ENCODE results near the gene SF3B2.
A peak's percentile ranks its signal among the peaks of the same experiment; 100 is the strongest.
"Not testable (repeated sequence)": the region's sequence is repeated elsewhere in the genome, so short reads cannot be mapped to it uniquely, and the experiment has no call there.

SF3B2 gene

DNA sequence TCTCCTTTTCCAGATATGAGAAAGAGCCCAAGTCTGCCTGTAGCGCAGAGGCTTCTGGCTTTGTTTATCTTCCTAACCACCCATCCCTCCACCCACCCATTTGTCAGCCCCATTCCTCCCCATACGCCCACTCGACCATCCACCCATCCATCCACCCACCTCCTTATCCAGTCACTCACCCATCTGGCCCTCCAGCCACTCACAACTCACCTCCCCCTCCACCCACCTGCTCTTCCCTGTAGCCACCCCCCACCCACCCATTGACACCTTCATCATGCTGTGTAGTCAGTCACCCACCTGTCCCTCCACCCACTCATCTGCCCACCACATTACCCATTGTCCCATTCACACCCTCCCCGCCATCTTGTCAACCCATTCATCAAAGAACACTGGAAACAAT lies 34.8 kb upstream of the SF3B2 start:
- DNase-seq (ENCODE audit: low read depth in 2 of 2): no peak

DNA sequence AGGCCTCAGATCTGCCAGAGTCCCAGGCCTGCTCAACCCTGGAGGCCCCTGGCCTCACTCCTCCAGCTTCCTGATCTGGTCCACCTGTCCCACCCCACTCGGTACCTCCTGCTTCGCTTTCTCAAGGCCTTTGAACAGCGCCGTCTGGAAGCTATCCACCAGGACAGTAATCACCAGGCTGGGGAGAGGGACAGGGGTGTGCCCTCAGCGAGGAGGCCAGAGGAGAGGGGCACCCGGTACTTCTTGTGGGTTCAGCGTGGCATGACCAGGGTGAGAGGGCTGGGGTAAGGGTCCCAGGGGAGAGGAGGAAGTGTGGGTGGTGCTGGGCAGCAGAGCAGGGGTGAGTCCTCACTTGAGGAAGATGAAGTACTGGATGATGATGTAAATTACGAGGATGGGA lies 32.0 kb upstream of the SF3B2 start:
- no peak for DNase-seq (ENCODE audit: low read depth in 2 of 2)

DNA sequence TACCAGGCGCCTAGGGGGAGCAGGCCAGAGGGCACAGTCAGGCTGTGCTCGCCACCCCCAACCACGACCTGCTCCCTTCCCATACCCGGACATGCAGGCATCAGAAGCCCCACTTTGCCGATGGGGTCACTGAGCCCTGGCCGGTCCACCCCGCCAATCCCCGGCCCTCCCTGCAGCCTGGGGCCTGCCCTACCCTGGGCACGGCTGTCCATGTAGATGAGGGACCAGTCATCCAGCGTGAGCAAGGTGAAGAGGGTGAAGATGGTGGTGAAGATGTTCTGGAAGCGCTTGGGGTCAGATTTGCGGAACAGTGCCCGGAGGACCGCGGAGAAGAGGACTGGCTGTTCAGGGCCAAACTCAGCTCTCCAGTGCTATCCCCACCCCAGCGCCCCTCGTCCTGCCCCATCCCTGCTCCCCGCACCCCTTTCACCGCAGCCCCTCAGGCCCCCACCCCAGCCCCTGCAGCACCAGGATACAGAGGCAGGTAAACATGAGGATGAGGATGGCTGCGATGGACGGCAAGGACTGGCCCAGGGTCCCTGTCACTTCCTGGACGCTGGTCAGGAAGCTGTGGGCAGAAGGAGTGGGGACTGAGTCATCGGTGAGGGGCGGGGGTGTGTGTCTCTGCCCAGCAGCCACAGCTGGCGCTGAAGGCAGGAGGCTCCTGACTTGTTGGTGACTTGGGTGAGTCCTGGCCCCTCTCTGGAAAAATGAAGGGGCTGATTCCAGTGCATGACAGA lies 31.4 kb upstream of the SF3B2 start:
- peak in 1 of 2 donors; percentile 31 for DNase-seq (ENCODE audit: low read depth in 2 of 2)

DNA sequence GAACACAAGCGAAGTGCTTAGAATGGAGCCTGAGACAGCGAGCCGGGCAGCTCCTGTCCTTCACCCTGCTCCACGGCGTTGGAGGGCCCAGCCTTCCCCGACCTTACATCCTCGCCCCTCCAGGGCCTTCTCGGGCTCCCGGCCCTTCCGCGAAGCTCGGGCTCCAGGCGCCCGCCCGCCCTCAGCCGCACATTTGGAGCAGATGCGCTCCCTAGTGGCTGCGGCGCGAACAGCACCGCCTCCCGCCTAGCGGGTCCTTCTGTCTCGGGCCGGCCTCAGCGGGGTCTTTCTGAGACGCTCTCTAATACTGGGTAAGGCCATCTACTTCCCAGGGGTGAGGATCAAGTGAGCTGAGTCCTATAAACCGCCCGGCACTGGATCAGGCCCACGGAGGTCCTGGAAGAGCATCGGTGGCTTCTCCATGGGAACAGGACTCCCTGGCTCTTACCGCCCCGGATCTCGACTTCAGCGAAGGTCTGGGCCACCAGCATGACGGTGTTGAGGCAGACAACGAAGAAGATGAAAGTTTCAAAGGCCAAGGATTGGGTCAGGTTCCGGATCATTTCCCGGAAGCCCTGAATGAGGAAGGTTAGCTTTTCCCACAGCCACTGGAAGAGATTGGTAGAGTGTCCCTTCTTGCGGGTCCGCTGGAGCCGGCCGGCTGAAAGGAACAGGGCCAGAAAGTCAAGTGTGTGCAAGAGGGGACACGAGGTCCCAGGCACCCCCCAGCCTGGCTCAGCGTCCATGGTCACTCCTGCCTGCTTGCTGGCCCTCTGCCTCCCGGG lies 29.6 kb upstream of the SF3B2 start:
- DNase-seq (ENCODE audit: low read depth in 2 of 2): peak; percentile 63 to 64

DNA sequence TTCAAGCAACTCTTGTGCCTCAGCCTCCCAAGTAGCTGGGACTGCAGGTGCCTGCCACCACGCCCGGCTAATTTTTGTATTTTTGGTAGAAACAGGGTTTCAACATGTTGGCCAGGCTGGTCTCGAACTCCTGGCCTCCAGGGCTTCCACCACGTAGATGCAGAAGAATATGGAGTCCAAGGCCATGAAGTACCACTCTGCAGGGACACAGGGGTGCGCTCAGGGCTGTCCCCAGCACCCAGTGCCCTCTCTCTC lies 29.1 kb upstream of the SF3B2 start:
- DNase-seq (ENCODE audit: low read depth in 2 of 2): not testable (repeated sequence)

DNA sequence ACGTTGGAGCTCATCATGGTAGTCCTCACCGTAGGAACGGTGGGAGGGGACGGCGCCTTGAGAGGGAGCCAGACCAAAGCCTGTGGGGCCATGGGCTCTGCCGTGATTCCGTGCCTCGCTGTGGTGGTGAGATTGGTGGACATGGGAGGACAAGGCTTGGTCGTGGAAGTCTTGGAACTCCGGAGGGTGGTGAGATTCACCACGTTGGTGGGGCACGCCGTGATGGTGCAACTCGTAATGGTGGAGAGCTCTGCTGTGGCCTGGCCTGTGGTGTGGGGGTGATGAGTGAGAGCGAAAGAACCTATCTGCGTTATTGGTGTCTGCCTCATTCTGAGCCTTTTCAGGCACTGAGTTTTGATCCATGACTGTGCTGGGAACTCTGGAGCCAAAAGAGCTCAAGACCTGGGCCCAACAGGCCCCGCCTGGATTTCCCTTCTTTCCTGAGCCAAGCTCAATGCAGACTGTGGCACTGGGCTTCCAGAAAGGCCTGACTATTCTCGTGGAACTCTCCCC lies 26.1 kb upstream of the SF3B2 start, which contains the start of gene CATSPER1:
TSS of gene CATSPER1 (minus strand) at position 463 of the 513 bp plus-strand sequence. CDS start at position 363, 100 bp downstream.
- no peak for DNase-seq (ENCODE audit: low read depth in 2 of 2)

DNA sequence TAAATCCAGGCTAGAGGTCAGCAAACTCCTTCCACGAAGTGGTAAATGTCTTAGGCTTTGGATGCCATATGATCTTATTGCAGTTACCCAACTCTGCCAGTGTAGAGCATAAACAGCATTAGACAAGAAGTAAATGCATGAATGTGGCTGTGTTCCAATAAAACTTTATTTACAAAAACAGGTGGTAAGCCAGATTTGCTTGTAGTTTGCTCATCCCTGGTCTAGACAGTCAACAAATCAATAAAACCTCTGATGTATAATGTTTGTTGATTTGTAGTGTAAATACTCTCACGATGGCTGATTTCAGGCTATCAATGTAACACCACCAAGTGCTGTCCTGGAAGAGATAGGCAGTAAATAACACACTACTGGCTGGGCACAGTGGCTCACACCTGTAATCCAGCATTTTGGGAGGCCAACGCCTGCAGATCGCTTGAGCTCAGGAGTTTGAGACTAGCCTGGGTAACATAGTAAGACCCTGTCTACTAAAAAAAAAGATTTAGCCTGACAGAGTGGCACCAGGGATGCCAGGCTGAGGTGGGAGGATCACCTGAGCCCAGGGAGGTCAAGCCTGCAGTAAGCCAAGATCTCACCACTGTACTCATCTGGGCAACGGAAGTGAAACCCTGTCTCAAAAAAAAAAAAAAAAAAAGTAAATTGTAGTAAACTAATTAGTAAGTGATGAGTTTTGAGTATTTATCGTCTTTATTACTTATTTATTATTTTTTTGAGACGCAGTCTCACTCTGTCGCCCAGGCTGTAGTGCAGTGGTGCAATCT lies 19.0 kb upstream of the SF3B2 start:
- no peak for DNase-seq (ENCODE audit: low read depth in 2 of 2)

DNA sequence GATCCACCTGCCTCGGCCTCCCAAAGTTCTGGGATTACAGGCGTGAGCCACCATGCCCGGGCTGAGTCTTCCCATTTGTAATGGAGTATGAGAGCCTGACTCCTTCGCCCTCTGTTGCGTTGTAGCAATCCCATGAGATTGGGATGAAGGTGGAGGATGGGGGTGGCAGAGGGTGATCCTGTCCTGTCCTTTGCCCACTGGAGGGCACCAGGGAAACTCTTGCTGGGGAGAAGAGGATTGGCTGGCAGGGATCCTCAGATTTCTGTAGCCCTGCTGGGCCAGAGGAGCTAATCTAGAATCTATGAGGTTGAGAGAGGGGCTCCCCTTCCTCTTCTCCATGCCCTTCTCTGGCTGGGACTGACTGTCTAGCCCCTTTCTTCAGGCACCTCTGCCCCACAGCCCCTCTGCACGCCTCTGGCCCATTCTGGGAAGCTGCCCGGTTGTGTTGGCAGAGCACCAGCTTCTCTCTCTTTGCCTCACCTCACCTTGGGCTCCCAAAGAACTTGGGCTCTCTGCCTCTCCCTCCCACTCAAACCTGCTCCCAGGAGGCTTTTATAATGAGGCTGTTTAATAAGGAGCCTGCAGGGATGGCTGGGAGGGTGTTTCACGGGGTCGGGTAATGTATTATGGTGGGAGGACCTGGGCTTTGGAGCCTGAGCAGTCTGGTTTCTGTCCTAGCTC lies 16.4 kb upstream of the SF3B2 start:
- DNase-seq (ENCODE audit: low read depth in 2 of 2): no peak

DNA sequence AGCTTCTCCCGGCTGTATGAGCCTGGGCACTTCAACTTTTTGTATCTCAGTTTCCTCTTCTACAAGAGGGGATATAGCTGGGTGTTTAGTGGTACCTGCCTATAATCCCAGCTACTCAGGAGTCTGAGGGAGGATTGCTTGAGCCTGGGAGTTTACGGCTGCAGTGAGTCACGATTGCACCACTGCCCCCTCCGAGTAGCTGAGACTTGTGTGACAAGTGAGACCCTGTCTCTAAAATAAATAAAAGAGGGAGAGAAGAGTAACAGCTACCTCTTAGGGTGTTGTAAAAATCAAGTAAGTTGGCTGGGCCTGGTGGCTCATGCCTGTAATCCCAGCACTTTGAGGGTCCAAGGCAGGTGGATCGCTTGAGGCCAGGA lies 15.8 kb upstream of the SF3B2 start:
- DNase-seq (ENCODE audit: low read depth in 2 of 2): no peak

DNA sequence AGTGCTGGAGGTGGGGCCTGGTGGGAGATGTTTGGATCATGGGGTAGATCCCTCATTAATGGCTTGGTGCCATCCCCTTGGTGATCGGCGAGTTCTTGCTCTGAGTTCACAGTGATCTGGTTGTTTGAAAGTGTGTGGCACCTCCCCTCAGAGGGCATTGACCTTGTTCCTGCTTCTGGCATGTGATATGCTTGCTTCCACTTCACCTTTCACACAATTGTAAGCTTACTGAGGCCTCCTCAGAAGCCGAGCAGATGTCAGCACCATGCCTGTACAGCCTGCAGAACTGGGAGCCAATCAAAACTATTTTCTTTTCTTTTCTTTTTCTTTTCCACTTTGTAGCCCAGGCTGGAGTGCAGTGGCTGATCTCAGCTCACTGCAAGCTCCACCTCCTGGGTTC lies 14.8 kb upstream of the SF3B2 start:
- no peak for DNase-seq (ENCODE audit: low read depth in 2 of 2)

DNA sequence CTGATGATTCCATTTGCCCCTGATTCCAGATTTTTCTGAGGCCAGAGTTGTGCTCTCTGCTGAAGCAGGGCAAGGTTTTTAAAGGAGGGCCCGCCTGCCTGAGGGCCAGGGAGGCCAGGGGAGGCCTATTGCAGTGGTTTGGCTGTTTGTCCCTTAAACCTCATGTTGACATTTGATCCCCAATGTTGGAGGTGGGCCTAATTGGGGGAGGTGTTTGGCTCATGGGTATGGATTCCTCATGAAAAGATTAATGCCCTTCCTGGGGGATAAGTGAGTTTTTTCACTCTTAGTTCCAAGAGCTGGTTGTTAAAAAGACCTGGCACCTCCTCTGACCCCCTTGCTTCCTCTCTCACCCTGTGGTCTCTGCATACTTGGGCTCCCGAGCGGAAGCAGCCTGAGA lies 12.4 kb upstream of the SF3B2 start:
- DNase-seq (ENCODE audit: low read depth in 2 of 2): no peak

DNA sequence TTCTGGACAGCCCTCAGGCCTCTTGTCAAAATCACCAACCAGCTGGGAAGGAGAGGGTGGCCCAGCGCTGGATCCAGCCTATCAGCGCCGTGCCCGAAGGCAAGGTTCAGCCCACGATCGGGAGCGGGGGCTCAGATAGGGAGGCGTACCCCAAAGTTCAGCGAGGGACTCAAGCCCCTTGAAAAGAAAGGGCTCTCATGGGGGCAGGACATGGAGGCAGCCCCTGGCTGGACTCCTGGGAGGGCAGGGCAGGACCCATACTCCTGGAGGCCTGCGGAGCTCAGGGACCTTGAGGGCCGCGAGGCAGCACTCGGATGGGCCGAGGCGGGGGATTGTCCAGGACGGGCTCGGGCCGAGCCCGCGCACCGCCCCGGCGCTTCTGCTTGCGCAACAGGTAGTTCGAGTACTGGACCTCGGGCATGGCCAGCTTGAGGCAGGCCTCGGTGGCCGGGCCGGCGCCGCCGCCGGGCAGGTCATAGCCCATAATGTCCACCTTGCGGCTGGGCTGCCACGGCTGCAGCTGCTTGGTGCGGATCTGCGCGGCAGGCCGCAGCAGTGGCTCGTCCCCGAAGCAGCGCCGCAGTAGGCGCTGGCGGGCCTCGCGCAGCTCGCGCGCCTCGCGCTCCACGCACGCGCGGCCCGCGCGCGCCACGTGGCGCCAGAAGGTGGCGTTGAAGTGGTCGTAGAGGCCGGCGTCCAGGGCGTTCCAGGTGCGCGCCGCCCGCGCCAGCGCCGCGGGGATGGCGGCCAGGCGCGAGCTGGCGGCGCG lies 9.8 kb upstream of the SF3B2 start:
- no peak for DNase-seq (ENCODE audit: low read depth in 2 of 2)

DNA sequence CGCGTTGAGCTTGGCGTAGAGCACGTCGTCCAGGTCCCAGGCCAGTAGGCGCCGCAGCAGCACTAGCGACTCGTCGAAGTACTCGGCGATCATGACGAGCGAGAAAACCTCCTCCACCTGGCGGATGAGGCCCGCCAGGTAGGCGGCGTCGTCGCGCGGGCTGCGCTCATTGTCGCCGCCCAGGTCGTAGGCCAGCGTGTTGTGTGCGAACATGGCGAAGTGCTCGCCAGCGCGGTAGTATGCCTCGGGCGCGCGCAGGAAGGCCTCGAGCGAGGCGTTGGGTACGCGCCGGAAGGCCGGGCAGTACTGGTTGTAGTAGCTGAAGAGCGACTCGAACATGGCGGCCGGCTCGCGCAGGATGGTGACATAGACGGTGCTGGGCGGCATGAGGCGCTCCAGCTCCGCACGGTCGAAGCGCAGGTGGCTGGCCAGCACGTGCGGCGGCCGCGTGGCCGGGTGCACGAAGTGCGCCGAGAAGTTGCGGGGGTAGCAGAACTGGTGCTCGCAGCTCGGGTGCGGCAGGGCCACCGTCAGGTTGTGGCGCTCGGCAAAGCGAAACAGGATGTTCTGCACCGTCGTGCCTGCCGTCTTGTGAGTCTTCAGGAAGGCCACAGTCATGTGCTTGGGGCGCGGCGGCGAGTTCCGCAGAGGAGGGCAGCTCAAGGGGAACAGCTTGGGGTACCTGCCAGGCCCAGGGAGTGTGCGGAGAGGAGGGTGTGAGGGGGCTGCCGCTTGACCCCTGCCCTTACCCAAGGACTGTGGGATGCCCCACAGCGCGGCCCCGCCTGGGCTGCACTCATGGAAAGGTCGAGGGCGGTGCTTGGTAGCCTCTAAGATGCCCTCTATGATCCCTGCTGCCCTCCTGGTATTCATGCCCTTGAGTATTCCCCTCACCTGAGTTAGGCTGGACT lies 8.9 kb upstream of the SF3B2 start:
- no peak for DNase-seq (ENCODE audit: low read depth in 2 of 2)

DNA sequence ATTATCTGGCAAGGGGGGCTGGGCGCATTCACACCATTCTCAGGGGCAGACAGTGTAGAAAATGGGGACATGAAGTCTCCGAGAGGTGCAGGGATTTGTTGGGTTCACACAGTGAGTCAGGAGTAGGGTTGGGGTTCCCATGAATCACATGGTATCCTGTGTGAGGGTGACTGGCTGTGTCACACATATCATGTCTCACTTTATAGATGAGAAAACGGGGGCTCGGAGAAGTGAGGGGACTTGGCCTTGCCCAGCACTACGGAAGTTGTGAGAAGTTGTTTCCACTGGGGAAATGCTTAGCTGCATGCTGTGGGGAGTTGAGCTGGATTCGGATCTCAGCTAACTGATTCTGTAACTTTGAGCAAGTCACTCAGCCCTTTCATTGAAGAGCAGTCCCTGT lies 7.4 kb upstream of the SF3B2 start:
- DNase-seq (ENCODE audit: low read depth in 2 of 2): no peak

DNA sequence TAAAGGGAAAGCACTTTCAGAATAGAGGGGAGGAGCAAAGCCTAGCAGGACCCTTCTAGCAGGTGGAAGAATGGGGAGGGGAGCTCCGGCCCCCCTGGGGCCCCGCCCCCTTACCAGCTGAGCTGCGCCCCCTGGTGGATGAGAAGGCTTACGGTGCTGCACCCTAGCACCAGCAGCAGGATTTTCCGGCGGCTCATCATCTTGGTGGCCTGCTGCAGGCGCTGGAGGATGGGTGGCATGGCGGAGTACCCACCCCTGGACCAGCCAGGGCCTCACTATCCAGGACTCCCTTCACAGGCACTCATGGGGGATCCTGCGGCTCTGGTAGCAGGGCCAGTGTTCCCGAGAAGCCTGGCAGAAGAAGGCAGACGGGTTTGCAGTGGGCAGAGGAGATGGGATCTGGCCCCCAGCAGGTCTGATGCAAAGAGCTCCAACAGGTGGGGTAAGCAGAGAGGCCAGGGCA lies 7.0 kb upstream of the SF3B2 start:
- peak; percentile 62 to 68 for DNase-seq (ENCODE audit: low read depth in 2 of 2)

DNA sequence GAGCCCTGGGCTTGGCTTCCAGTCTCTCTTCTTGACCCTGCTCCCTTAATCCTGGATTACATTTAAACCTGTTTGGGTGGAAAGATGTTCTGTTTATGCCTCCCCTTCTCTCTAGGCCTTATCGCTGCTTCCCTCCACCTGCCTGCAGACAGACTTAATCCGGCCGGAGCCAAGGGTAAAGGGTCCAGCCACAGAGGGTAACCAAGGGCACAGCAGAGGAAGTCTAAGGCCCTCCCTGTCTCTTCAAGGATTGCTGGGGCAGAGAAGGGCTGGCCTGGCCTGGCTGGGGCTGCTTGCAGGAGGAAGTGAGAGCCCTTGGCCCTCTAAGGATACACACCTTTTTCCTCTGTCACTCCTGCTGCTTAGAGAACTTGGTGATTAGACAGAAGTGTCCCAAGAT lies 5.3 kb upstream of the SF3B2 start:
- DNase-seq (ENCODE audit: low read depth in 2 of 2): no peak

DNA sequence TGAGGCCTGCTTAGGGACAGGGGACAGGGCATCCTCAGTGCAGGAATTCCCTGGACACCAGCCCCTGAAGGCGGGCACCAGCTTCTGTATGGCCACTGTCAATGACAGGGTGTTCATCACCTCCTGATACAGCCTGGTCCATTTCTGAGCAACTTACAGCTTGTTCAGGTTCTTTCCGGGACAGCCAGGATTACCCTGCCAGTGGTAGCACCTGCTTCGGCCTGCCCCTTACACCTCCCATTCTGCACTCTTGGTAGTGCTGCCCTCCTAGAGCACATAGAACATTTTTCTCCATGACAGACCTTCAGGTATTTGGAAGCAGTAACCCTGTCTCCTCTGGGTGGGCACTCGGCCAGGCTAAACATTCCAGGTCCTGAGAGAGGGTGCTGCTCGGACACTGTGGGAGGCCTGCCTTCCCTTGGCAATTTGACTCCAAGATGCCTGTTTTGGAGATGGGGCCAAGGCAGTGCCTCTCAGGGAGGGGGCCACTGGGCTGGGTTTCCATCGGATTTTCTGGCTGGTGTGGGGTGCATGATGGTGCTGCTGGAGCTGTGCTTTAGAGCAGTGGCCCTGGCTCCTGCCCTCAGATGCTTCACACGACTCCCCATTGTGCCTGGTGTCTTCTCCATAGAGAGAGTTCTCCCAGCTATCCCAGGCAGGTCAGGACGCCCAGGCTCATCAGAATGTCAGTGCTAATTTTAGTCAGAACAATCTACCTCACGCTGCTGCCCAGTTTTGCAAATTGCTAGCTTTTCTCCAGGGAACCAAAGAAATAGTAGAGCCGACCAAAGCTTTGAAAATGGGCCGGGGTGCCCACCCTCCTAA lies 4.4 kb upstream of the SF3B2 start:
- DNase-seq (ENCODE audit: low read depth in 2 of 2): no peak

DNA sequence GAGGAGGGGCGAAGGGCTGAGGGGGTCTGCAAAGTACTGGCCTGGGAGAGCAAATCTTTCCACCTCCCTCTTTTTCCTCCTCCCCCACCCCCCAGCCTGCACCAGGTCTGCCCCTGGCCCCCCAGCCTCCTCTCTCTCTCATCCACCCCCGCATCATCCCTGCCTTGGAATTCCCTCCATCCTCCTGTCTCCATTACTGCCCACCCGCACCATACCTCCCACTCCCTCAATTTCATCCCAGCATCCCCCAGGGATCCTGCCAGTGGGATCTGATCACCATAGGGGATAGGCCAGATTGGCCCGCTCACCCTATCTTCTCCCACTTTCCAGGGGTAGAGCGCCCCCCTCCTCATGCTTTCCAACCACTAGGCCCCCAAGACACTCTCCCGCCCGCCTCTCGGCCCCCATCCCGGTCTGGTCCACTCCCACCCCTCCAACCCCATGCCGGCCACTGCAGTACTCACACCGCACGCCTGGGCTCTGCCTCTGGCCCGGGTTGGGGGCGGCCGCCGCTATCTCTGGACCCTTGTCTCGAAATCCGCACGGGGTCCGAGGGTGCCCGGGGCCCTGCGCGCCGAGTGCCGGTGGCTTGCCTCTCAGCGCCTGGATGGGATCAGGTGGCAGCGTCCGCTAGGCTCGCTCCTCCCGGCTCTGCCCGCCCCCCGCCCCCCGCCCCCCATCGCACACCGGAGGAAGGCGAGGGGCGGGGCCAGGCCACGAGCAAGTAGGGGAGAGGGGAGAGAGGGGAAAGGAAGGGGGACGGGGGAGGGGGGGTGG lies 3.4 kb upstream of the SF3B2 start, which contains the start of gene GAL3ST3:
TSS of gene GAL3ST3 (minus strand) at position 615 of the 777 bp plus-strand sequence. CDS start 3,746 bp downstream, outside the sequence.
- no peak for DNase-seq (ENCODE audit: low read depth in 2 of 2)

Data from stimulated activated CD8-positive, alpha-beta memory T cell treated with anti-CD3 and anti-CD28 coated beads, Interleukin-15, amount 100 ng/mL, for 48 hours (primary cell).